HepG2 (cell line): ENCODE measurements around the gene DDAH2. TPM values are rescaled to one million over a fixed set of nuclear protein-coding genes. Genes with fewer than 3 reads are reported as not detected.

Source experiments
- ATF4 ChIP-seq, 2 experiments: fragments of 450-650 bp in 1 of 2; sonication (generic) in 1 of 2; formaldehyde crosslinking; IDR thresholded peaks; 2 replicates each; pipeline versions ENCODE4 v1.5.0 to v1.8.0; 2020 to 2022; ENCODE audit warnings: mild to moderate bottlenecking in 1 of 2, missing genetic modification reagents in 1 of 2
- EEA1 ChIP-seq: sonication (generic); formaldehyde crosslinking; IDR thresholded peaks from 2 replicates; pipeline ENCODE4 v1.5.1; 2020; ENCODE audit warnings: mild to moderate bottlenecking, missing genetic modification reagents, borderline replicate concordance
- GFI1 ChIP-seq: sonication (generic); formaldehyde crosslinking; IDR thresholded peaks from 2 replicates; pipeline ENCODE4 v1.5.0; 2020; ENCODE audit warnings: missing genetic modification reagents, mild to moderate bottlenecking, borderline replicate concordance
- JUNB ChIP-seq: sonication (generic); formaldehyde crosslinking; IDR thresholded peaks from 2 replicates; pipeline ENCODE4 v1.8.0; 2022; ENCODE audit warnings: missing genetic modification reagents, mild to moderate bottlenecking, borderline replicate concordance
- MXD4 ChIP-seq: IDR thresholded peaks from 2 replicates; pipeline ENCODE4 v1.6.1; 2016; ENCODE audit warnings: mild to moderate bottlenecking, missing biosample characterization, missing genetic modification reagents
- MYNN ChIP-seq: sonication (generic); formaldehyde crosslinking; IDR thresholded peaks from 2 replicates; pipeline ENCODE4 v1.4.0; 2020; ENCODE audit warnings: mild to moderate bottlenecking, low read depth, missing genetic modification reagents
- NONO ChIP-seq, 2 experiments: fragments of 450-650 bp in 1 of 2; sonication (generic) in 1 of 2; formaldehyde crosslinking in 1 of 2; IDR thresholded peaks in 1 of 2; conservative IDR thresholded peaks in 1 of 2; 2 replicates each; pipeline versions ENCODE4 v1.6.1 to v1.8.0; 2017 to 2022; ENCODE audit warnings: mild to moderate bottlenecking in 1 of 2, missing genetic modification reagents in 1 of 2, moderate library complexity in 1 of 2
- PHB2 ChIP-seq: fragments of 450-650 bp; IDR thresholded peaks from 2 replicates; pipeline ENCODE4 v1.6.1; 2018; ENCODE audit not compliant: partially characterized antibody
- ZNF138 ChIP-seq: sonication (generic); formaldehyde crosslinking; IDR thresholded peaks from 2 replicates; pipeline ENCODE4 v1.5.0; 2020; ENCODE audit warnings: mild to moderate bottlenecking, low read depth, missing genetic modification reagents
- ZNF367 ChIP-seq: sonication (generic); formaldehyde crosslinking; IDR thresholded peaks from 2 replicates; pipeline ENCODE4 v1.4.0; 2020; ENCODE audit warnings: missing genetic modification reagents, borderline replicate concordance
- ZNF496 ChIP-seq: sonication (generic); formaldehyde crosslinking; IDR thresholded peaks from 2 replicates; pipeline ENCODE4 v1.8.1; 2023; ENCODE audit warnings: mild to moderate bottlenecking, moderate library complexity, missing genetic modification reagents; ENCODE audit not compliant: insufficient replicate concordance
- ZNF563 ChIP-seq: sonication (generic); formaldehyde crosslinking; IDR thresholded peaks from 2 replicates; pipeline ENCODE4 v1.8.0; 2022; ENCODE audit warnings: mild to moderate bottlenecking, moderate library complexity, missing genetic modification reagents
- ZNF891 ChIP-seq: sonication (generic); formaldehyde crosslinking; IDR thresholded peaks from 2 replicates; pipeline ENCODE4 v1.5.0; 2020; ENCODE audit warnings: mild to moderate bottlenecking, missing genetic modification reagents
- polyA plus RNA-seq, 8 experiments: library from polyadenylated mRNA; depleted of rRNA in 3 of 8; stranded (reverse) in 7 of 8; unstranded in 1 of 8; fragments of >200 nt; fragmentation: Illumina TruSeq in 4 of 8; extraction: Trizol in 4 of 8; gene quantifications; 2 replicates each; pipeline versions ENCODE4 v1.2.1 to v1.2.3, GENCODE V29; 2011 to 2016; ENCODE audit warnings: low read depth in 4 of 8, missing spikeins in 1 of 8, mixed read lengths in 1 of 8; ENCODE audit not compliant: insufficient read depth in 1 of 8
- total RNA-seq, 5 experiments: library from RNA; depleted of rRNA; stranded (reverse); fragments of >200 nt; fragmentation: Illumina TruSeq; extraction: Trizol; gene quantifications; 2 replicates each; pipeline ENCODE4 v1.2.3, GENCODE V29; 2016; ENCODE audit warnings: low read depth in 1 of 5
- TF ChIP-seq, protein P1 (sequence below): sonication (generic); formaldehyde crosslinking; IDR thresholded peaks from 2 replicates; pipeline ENCODE4 v1.4.0; 2020; ENCODE audit warnings: missing genetic modification reagents
- TF ChIP-seq, protein P2 (sequence below): sonication (generic); formaldehyde crosslinking; IDR thresholded peaks from 2 replicates; pipeline ENCODE4 v1.8.0; 2022; ENCODE audit warnings: missing genetic modification reagents, low read depth, mild to moderate bottlenecking, borderline replicate concordance
- TF ChIP-seq, protein P3 (sequence below): sonication (generic); IDR thresholded peaks from 2 replicates; pipeline ENCODE4 v1.6.1; 2016; ENCODE audit warnings: low read depth, borderline replicate concordance
- TF ChIP-seq, protein P4 (sequence below): sonication (generic); formaldehyde crosslinking; IDR thresholded peaks from 2 replicates; pipeline ENCODE4 v1.5.0; 2020; ENCODE audit warnings: mild to moderate bottlenecking, missing genetic modification reagents

DDAH2 gene
- total and polyA plus RNA-seq, 2 of the 13 experiments (the other 11 are each of a cell fraction or from before 2014, with no cell fraction given) = 16.4 to 21.1 TPM

DNA sequence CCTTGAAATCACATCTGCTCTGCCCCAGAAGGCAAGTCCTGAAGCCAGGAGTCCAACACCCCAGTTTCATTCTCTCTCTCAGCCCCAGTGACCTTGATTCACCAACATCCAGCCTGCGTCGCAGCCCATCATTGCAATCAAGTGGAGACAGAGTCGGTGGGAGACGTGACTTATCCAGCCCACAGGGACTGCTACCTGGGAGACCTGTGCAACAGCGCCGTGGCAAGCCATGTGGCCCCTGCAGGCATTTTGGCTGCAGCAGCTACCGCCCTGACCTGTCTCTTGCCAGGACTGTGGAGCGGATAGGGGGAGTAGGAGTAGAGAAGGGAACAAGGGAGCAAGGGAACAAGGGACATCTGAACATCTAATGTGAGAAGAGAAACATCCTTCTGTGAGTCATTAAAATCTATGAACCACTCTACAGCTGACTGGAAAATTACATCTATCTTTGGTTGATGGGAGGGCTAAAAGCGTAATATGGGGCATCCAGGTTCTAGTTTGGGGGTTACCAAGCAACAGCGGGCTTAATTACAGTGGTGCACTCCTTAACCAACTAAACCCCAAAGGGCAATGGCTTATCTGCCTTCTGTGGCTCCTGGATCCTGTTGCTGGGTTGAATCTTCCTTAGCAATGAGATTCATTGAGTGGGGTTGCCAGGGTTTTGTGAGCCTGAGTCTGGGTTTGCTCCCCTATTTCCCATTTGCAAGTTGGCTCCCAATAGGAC is 11.4 kb downstream of the DDAH2 start (continued):
- TF ChIP-seq, protein P1, sequence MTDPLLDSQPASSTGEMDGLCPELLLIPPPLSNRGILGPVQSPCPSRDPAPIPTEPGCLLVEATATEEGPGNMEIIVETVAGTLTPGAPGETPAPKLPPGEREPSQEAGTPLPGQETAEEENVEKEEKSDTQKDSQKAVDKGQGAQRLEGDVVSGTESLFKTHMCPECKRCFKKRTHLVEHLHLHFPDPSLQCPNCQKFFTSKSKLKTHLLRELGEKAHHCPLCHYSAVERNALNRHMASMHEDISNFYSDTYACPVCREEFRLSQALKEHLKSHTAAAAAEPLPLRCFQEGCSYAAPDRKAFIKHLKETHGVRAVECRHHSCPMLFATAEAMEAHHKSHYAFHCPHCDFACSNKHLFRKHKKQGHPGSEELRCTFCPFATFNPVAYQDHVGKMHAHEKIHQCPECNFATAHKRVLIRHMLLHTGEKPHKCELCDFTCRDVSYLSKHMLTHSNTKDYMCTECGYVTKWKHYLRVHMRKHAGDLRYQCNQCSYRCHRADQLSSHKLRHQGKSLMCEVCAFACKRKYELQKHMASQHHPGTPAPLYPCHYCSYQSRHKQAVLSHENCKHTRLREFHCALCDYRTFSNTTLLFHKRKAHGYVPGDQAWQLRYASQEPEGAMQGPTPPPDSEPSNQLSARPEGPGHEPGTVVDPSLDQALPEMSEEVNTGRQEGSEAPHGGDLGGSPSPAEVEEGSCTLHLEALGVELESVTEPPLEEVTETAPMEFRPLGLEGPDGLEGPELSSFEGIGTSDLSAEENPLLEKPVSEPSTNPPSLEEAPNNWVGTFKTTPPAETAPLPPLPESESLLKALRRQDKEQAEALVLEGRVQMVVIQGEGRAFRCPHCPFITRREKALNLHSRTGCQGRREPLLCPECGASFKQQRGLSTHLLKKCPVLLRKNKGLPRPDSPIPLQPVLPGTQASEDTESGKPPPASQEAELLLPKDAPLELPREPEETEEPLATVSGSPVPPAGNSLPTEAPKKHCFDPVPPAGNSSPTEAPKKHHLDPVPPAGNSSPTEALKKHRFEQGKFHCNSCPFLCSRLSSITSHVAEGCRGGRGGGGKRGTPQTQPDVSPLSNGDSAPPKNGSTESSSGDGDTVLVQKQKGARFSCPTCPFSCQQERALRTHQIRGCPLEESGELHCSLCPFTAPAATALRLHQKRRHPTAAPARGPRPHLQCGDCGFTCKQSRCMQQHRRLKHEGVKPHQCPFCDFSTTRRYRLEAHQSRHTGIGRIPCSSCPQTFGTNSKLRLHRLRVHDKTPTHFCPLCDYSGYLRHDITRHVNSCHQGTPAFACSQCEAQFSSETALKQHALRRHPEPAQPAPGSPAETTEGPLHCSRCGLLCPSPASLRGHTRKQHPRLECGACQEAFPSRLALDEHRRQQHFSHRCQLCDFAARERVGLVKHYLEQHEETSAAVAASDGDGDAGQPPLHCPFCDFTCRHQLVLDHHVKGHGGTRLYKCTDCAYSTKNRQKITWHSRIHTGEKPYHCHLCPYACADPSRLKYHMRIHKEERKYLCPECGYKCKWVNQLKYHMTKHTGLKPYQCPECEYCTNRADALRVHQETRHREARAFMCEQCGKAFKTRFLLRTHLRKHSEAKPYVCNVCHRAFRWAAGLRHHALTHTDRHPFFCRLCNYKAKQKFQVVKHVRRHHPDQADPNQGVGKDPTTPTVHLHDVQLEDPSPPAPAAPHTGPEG (CRISPR knock-in tag) = no peak
- no peak for TF ChIP-seq EEA1 (CRISPR knock-in tag)
- no peak for TF ChIP-seq ZNF138 (CRISPR knock-in tag)
- no peak for TF ChIP-seq ZNF496 (CRISPR knock-in tag)
- no peak for TF ChIP-seq JUNB (CRISPR knock-in tag)
- TF ChIP-seq MYNN (CRISPR knock-in tag) = 0 out of 2 replicates have a peak, but pooled peaks have one; percentile 85
- no peak for TF ChIP-seq NONO (IDR thresholded peaks at IDR 0.05)
- no peak for TF ChIP-seq NONO (CRISPR knock-in tag; conservative IDR thresholded peaks at IDR 0.05)
- no peak for TF ChIP-seq MXD4 (CRISPR knock-in tag)
- no peak for TF ChIP-seq ATF4 (CRISPR knock-in tag; IDR thresholded peaks at IDR 0.05)
- TF ChIP-seq, protein P2, sequence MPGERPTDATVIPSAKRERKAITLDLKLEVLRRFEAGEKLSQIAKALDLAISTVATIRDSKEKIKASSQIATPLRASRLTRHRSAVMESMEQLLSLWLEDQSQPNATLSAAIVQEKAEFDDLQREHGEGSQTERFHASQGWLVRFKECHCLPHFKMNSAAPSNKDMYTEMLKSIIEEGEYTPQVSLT (CRISPR knock-in tag) = no peak
- no peak for TF ChIP-seq GFI1 (CRISPR knock-in tag)
- TF ChIP-seq, protein P3, sequence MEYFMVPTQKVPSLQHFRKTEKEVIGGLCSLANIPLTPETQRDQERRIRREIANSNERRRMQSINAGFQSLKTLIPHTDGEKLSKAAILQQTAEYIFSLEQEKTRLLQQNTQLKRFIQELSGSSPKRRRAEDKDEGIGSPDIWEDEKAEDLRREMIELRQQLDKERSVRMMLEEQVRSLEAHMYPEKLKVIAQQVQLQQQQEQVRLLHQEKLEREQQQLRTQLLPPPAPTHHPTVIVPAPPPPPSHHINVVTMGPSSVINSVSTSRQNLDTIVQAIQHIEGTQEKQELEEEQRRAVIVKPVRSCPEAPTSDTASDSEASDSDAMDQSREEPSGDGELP = 0 out of 2 replicates have a peak, but pooled peaks have one; percentile 16
- TF ChIP-seq ZNF563 = no peak
- TF ChIP-seq, protein P4, sequence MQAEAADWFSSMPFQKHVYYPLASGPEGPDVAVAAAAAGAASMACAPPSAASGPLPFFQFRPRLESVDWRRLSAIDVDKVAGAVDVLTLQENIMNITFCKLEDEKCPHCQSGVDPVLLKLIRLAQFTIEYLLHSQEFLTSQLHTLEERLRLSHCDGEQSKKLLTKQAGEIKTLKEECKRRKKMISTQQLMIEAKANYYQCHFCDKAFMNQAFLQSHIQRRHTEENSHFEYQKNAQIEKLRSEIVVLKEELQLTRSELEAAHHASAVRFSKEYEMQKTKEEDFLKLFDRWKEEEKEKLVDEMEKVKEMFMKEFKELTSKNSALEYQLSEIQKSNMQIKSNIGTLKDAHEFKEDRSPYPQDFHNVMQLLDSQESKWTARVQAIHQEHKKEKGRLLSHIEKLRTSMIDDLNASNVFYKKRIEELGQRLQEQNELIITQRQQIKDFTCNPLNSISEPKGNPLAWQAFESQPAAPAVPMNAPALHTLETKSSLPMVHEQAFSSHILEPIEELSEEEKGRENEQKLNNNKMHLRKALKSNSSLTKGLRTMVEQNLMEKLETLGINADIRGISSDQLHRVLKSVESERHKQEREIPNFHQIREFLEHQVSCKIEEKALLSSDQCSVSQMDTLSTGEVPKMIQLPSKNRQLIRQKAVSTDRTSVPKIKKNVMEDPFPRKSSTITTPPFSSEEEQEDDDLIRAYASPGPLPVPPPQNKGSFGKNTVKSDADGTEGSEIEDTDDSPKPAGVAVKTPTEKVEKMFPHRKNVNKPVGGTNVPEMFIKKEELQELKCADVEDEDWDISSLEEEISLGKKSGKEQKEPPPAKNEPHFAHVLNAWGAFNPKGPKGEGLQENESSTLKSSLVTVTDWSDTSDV (CRISPR knock-in tag) = no peak
- TF ChIP-seq ZNF367 = no peak
- TF ChIP-seq PHB2 = no peak
- TF ChIP-seq ZNF891 (CRISPR knock-in tag) = no peak
